ENCODE measurements around the gene TJAP1.

The TJAP1 gene

GRCh38 chr6:43504756-43505593 lies 27.6 kb downstream of the TJAP1 start:
- DNase-seq (ENCODE audit: low read depth, low spot score) = no peak

- DNase-seq (ENCODE audit: low read depth, low spot score) = no peak
Observed at GRCh38 chr6:43505718-43506117, 28.3 kb downstream of the TJAP1 start.

- DNase-seq (ENCODE audit: low read depth, low spot score) = no peak
Observed at GRCh38 chr6:43506171-43506570, 28.8 kb downstream of the TJAP1 start.

- no peak for DNase-seq (ENCODE audit: low read depth, low spot score)
Observed at GRCh38 chr6:43506667-43507471, 29.5 kb downstream of the TJAP1 start.

GRCh38 chr6:43508481-43509141 lies 31.2 kb downstream of the TJAP1 start:
- no peak for DNase-seq (ENCODE audit: low read depth, low spot score)

- no peak for DNase-seq (ENCODE audit: low read depth, low spot score)
Observed at GRCh38 chr6:43509142-43509983, 32.0 kb downstream of the TJAP1 start.

GRCh38 chr6:43509984-43510826 lies 32.8 kb downstream of the TJAP1 start, which contains the start of gene LRRC73:
LRRC73 (minus strand) TSS chr6:43510346; CDS start chr6:43509785, 561 bp downstream.
- DNase-seq (ENCODE audit: low read depth, low spot score) = no peak

GRCh38 chr6:43510827-43511163 lies 33.4 kb downstream of the TJAP1 start:
- no peak for DNase-seq (ENCODE audit: low read depth, low spot score)

- no peak for DNase-seq (ENCODE audit: low read depth, low spot score)
Observed at GRCh38 chr6:43511824-43512415, 34.5 kb downstream of the TJAP1 start.

GRCh38 chr6:43515808-43516207 lies 38.4 kb downstream of the TJAP1 start:
- no peak for DNase-seq (ENCODE audit: low read depth, low spot score)

- no peak for DNase-seq (ENCODE audit: low read depth, low spot score)
Observed at GRCh38 chr6:43516367-43516696, 39.0 kb downstream of the TJAP1 start.

- peak; percentile 90 for DNase-seq (ENCODE audit: low read depth, low spot score)
Observed at GRCh38 chr6:43516697-43517504, 39.5 kb downstream of the TJAP1 start, which contains the start of the genes POLR1C and YIPF3. POLR1C (plus strand) TSS chr6:43517089; CDS start chr6:43517110, 21 bp downstream. YIPF3 (minus strand) TSS chr6:43516926; CDS start chr6:43516807, 119 bp downstream.

- no peak for DNase-seq (ENCODE audit: low read depth, low spot score)
Observed at GRCh38 chr6:43517505-43518357, 40.4 kb downstream of the TJAP1 start.

GRCh38 chr6:43520097-43520496 lies 42.7 kb downstream of the TJAP1 start:
- DNase-seq (ENCODE audit: low read depth, low spot score) = no peak

- DNase-seq (ENCODE audit: low read depth, low spot score) = no peak
Observed at GRCh38 chr6:43521836-43522235, 44.5 kb downstream of the TJAP1 start.

- DNase-seq (ENCODE audit: low read depth, low spot score) = no peak
Observed at GRCh38 chr6:43522547-43523261, 45.3 kb downstream of the TJAP1 start.

GRCh38 chr6:43523284-43523683 lies 45.9 kb downstream of the TJAP1 start:
- DNase-seq (ENCODE audit: low read depth, low spot score) = no peak
